ENCODE data around the gene PALS2.

- TF ChIP-seq POLR2AphosphoS5 (IDR thresholded peaks at IDR 0.05) (no peak), EP300 (conservative IDR thresholded peaks at IDR 0.05; ENCODE audit: poor library complexity, severe bottlenecking) (no peak), EZH2 (IDR thresholded peaks at IDR 0.05; ENCODE audit: borderline replicate concordance, insufficient read depth, low read length, poor library complexity, severe bottlenecking) (no peak), TAF1 (IDR thresholded peaks at IDR 0.05; ENCODE audit: low read depth) (no peak), RAD21 (conservative IDR thresholded peaks at IDR 0.05) (no peak), SMC3 (conservative IDR thresholded peaks at IDR 0.05; ENCODE audit: poor library complexity) (no peak), MXI1 (conservative IDR thresholded peaks at IDR 0.05; ENCODE audit: poor library complexity, severe bottlenecking) (no peak), REST (IDR thresholded peaks at IDR 0.05; ENCODE audit: borderline replicate concordance) (no peak)
- TF ChIP-seq, protein P1, sequence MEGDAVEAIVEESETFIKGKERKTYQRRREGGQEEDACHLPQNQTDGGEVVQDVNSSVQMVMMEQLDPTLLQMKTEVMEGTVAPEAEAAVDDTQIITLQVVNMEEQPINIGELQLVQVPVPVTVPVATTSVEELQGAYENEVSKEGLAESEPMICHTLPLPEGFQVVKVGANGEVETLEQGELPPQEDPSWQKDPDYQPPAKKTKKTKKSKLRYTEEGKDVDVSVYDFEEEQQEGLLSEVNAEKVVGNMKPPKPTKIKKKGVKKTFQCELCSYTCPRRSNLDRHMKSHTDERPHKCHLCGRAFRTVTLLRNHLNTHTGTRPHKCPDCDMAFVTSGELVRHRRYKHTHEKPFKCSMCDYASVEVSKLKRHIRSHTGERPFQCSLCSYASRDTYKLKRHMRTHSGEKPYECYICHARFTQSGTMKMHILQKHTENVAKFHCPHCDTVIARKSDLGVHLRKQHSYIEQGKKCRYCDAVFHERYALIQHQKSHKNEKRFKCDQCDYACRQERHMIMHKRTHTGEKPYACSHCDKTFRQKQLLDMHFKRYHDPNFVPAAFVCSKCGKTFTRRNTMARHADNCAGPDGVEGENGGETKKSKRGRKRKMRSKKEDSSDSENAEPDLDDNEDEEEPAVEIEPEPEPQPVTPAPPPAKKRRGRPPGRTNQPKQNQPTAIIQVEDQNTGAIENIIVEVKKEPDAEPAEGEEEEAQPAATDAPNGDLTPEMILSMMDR (IDR thresholded peaks at IDR 0.05; ENCODE audit: poor library complexity, severe bottlenecking): no peak
Observed at GRCh38 chr7:24622646-24623182, 49.5 kb downstream of the PALS2 start.
